Endodermal cell (in vitro differentiated cells): ENCODE results near the gene TULP3. TPM values are rescaled to one million over a fixed set of nuclear protein-coding genes. Genes with fewer than 3 reads are reported as not detected.
A peak's percentile ranks its signal among the peaks of the same experiment; 100 is the strongest.

ENCODE experiments used
- DNase-seq: peaks from one replicate; pipeline ENCODE4 v3.0.0-alpha.2; 2017
- H3K27ac ChIP-seq: 2 replicates; pipeline ENCODE4 v1.5.1; 2013; ENCODE audit warnings: mild to moderate bottlenecking, low read depth, low read length, moderate library complexity
- H3K27me3 ChIP-seq: 2 replicates; pipeline ENCODE4 v1.6.1; 2013; ENCODE audit warnings: mild to moderate bottlenecking, low read length, moderate library complexity; ENCODE audit not compliant: insufficient read depth, control insufficient read depth, poor library complexity, severe bottlenecking
- H3K36me3 ChIP-seq: 2 replicates; pipeline ENCODE4 v1.7.0; 2013; ENCODE audit warnings: mild to moderate bottlenecking, low read length, moderate library complexity; ENCODE audit not compliant: control insufficient read depth, insufficient read depth
- H3K4me1 ChIP-seq: one replicate; pipeline ENCODE4 v1.7.0; 2013; ENCODE audit warnings: low read length; ENCODE audit not compliant: control insufficient read depth, insufficient read depth
- H3K4me3 ChIP-seq: 2 replicates; pipeline ENCODE4 v1.5.1; 2013; ENCODE audit warnings: mild to moderate bottlenecking, low read length, moderate library complexity
- H3K9ac ChIP-seq: 2 replicates; pipeline ENCODE4 v1.6.1; 2013; ENCODE audit warnings: mild to moderate bottlenecking, low read length, moderate library complexity; ENCODE audit not compliant: poor library complexity, severe bottlenecking; ENCODE audit errors: extremely low read depth
- H3K9me3 ChIP-seq: 2 replicates; pipeline ENCODE4 v1.6.1; 2013; ENCODE audit warnings: mild to moderate bottlenecking, low read length, moderate library complexity; ENCODE audit not compliant: control insufficient read depth
- H3K27ac Mint-ChIP-seq: 2 replicates; pipeline ENCODE4 v1.8.0; 2020; ENCODE audit warnings: mixed read lengths
- H3K27me3 Mint-ChIP-seq: 2 replicates; pipeline ENCODE4 v1.8.0; 2021; ENCODE audit warnings: mild to moderate bottlenecking, mixed read lengths; ENCODE audit not compliant: insufficient read depth
- H3K36me3 Mint-ChIP-seq: 2 replicates; pipeline ENCODE4 v1.8.0; 2020; ENCODE audit warnings: low read depth, mixed read lengths
- H3K4me1 Mint-ChIP-seq: 2 replicates; pipeline ENCODE4 v1.8.0; 2020; ENCODE audit warnings: mixed read lengths
- H3K4me3 Mint-ChIP-seq: 2 replicates; pipeline ENCODE4 v1.8.0; 2020; ENCODE audit warnings: mild to moderate bottlenecking, moderate library complexity, mixed read lengths
- H3K9me3 Mint-ChIP-seq: 2 replicates; pipeline ENCODE4 v1.8.0; 2020; ENCODE audit warnings: mild to moderate bottlenecking, mixed read lengths
- CTCF ChIP-seq: fragments of 200-600 bp; sonication (generic); conservative IDR thresholded peaks from 2 replicates; pipeline ENCODE4 v1.5.0; 2021; ENCODE audit warnings: antibody characterized with exemption, mild to moderate bottlenecking
- WGBS, 2 experiments: methylation state at CpG; one replicate each; pipeline versions ENCODE4 v1.1.5 to v1.1.7; 2013; ENCODE audit warnings: missing lambda C conversion rate in 2 of 2, mixed read lengths in 1 of 2; ENCODE audit not compliant: insufficient coverage in 1 of 2, insufficient read length in 1 of 2; 5-methylcytosine and 5-hydroxymethylcytosine counted together
- total RNA-seq, 2 donors: library from RNA; stranded (reverse); fragmentation: NEBNext Ultra II Directional in 1 of 2; extraction: Animal tissue kit (Norgen Biotek cat#: 25700) in 1 of 2; gene quantifications; 2 replicates in 1 of 2; 3 replicates in 1 of 2; pipeline ENCODE4 v1.2.1, GENCODE V29; 2021

TULP3 gene
- total RNA-seq, 2 donors from 2014 or later = 28.1 to 47.9 TPM

GRCh38 chr12:2897418-2897817 lies 6.7 kb downstream of the TULP3 start:
- Histone ChIP-seq H3K4me3 (no peak overlapping the region), H3K36me3 (no peaks in the 10 kb centered on the region), H3K27ac (no peak overlapping the region), H3K9me3 (no peaks in the 10 kb centered on the region), H3K4me1 (no peaks in the 10 kb centered on the region), H3K27me3 (no peaks in the 10 kb centered on the region), H3K9ac (no peak overlapping the region)
- H3K27me3 Mint-ChIP-seq = no peaks in the 10 kb centered on the region
- 96 to 100% methylated on average over 3 to 5 of the region's 5 CpGs for WGBS, 2 experiments
- H3K4me3 Mint-ChIP-seq = no peak overlapping the region
- H3K36me3 Mint-ChIP-seq = peaks cover 22% of the 10 kb centered on the region
- H3K27ac Mint-ChIP-seq = no peak overlapping the region
- no peak for DNase-seq
- no peak for TF ChIP-seq CTCF
- peaks cover 22% of the 10 kb centered on the region for H3K4me1 Mint-ChIP-seq
- H3K9me3 Mint-ChIP-seq = no peaks in the 10 kb centered on the region

GRCh38 chr12:2900642-2901041 lies 10.0 kb downstream of the TULP3 start:
- no peak overlapping the region for H3K4me3 Mint-ChIP-seq
- Histone ChIP-seq H3K27ac (no peak overlapping the region), H3K4me3 (no peak overlapping the region), H3K9ac (no peak overlapping the region), H3K36me3 (no peaks in the 10 kb centered on the region), H3K27me3 (no peaks in the 10 kb centered on the region), H3K9me3 (no peaks in the 10 kb centered on the region), H3K4me1 (no peaks in the 10 kb centered on the region)
- no peak for TF ChIP-seq CTCF
- no peaks in the 10 kb centered on the region for H3K27me3 Mint-ChIP-seq
- DNase-seq = no peak
- WGBS, 2 experiments = 92 to 98% methylated on average over 5 to 8 of the region's 8 CpGs
- H3K36me3 Mint-ChIP-seq = peaks cover 19% of the 10 kb centered on the region
- H3K4me1 Mint-ChIP-seq = peaks cover 13% of the 10 kb centered on the region
- no peaks in the 10 kb centered on the region for H3K9me3 Mint-ChIP-seq
- peak overlapping the region; percentile 75 for H3K27ac Mint-ChIP-seq

- 78 to 79% methylated on average over 3 to 4 of the region's 4 CpGs for WGBS, 2 experiments
- no peak overlapping the region for H3K4me3 Mint-ChIP-seq
- H3K27ac Mint-ChIP-seq = no peak overlapping the region
- Histone ChIP-seq H3K9ac (no peak overlapping the region), H3K27ac (no peak overlapping the region), H3K4me3 (no peak overlapping the region), H3K27me3 (no peaks in the 10 kb centered on the region), H3K4me1 (no peaks in the 10 kb centered on the region), H3K9me3 (no peaks in the 10 kb centered on the region), H3K36me3 (no peaks in the 10 kb centered on the region)
- no peaks in the 10 kb centered on the region for H3K27me3 Mint-ChIP-seq
- DNase-seq = no peak
- peaks cover 8% of the 10 kb centered on the region for H3K36me3 Mint-ChIP-seq
- H3K4me1 Mint-ChIP-seq = peaks cover 8% of the 10 kb centered on the region
- no peak for TF ChIP-seq CTCF
- no peaks in the 10 kb centered on the region for H3K9me3 Mint-ChIP-seq
These were observed 11.7 kb downstream of the TULP3 start for GRCh38 chr12:2902272-2902880.
